Panc1 (cell line): Measurements from ENCODE around the gene ARPIN.
"Not testable (repeated sequence)": the region's sequence is repeated elsewhere in the genome, so short reads cannot be mapped to it uniquely, and the experiment has no call there.

Experiments used
- CTCF ChIP-seq: fragments of 450-650 bp; IDR thresholded peaks from 2 replicates; pipeline ENCODE4 v1.5.1; 2017; ENCODE audit warnings: mild to moderate bottlenecking
- POLR2AphosphoS5 ChIP-seq: IDR thresholded peaks from 2 replicates; pipeline ENCODE4 v1.6.1; 2012; ENCODE audit warnings: mild to moderate bottlenecking, low read depth, low read length, moderate library complexity
- REST ChIP-seq, 2 experiments: IDR thresholded peaks; 2 replicates each; pipeline ENCODE4 v1.6.1; 2011 to 2012; ENCODE audit warnings: low read depth in 2 of 2, control low read depth in 1 of 2, low read length in 1 of 2, mild to moderate bottlenecking in 1 of 2, moderate library complexity in 1 of 2; ENCODE audit not compliant: insufficient read depth in 1 of 2
- TCF7L2 ChIP-seq: IDR thresholded peaks from 2 replicates; pipeline ENCODE4 v1.6.1; 2011; ENCODE audit warnings: mild to moderate bottlenecking, low read depth, low read length, inconsistent platforms

GRCh38 chr15:89885179-89885578 is 27.6 kb downstream of the ARPIN start:
- TF ChIP-seq CTCF; POLR2AphosphoS5; REST (IDR thresholded peaks at IDR 0.05; ENCODE audit: insufficient read depth in 1 of 2, low read depth in 2 of 2, low read length in 1 of 2); TCF7L2: not testable (repeated sequence)
